Endothelial cell of umbilical vein (primary cell): Measurements from ENCODE around the gene NRROS.

Experiments used
- EZH2 ChIP-seq: IDR thresholded peaks from 2 replicates; pipeline ENCODE4 v1.6.1; 2012; ENCODE audit warnings: borderline replicate concordance, low read depth, mild to moderate bottlenecking, moderate library complexity, low read length, inconsistent platforms; ENCODE audit not compliant: severe bottlenecking
- FOS ChIP-seq: IDR thresholded peaks from 2 replicates; pipeline ENCODE4 v1.6.1; 2011; ENCODE audit warnings: mild to moderate bottlenecking, low read length, moderate library complexity, borderline replicate concordance; ENCODE audit not compliant: insufficient read depth
- GATA2 ChIP-seq: IDR thresholded peaks from 2 replicates; pipeline ENCODE4 v1.7.0; 2011; ENCODE audit warnings: low read depth, mild to moderate bottlenecking, moderate library complexity, mixed read lengths, low read length; ENCODE audit not compliant: insufficient read length, insufficient read depth
- JUN ChIP-seq: IDR thresholded peaks from 2 replicates; pipeline ENCODE4 v1.6.1; 2011; ENCODE audit warnings: borderline replicate concordance, low read depth; ENCODE audit not compliant: insufficient read length, insufficient read depth
- MYC ChIP-seq: IDR thresholded peaks from one replicate; pipeline ENCODE4 v1.6.1; 2011; ENCODE audit warnings: mild to moderate bottlenecking, low read depth, low read length
- POLR2A ChIP-seq: IDR thresholded peaks from 2 replicates; pipeline ENCODE4 v1.6.1; 2012; ENCODE audit warnings: low read depth, mild to moderate bottlenecking, control low read depth, low read length
- POLR2AphosphoS5 ChIP-seq: IDR thresholded peaks from 2 replicates; pipeline ENCODE4 v1.6.1; 2012; ENCODE audit warnings: low read depth, mild to moderate bottlenecking, control low read depth, low read length, moderate library complexity; ENCODE audit not compliant: insufficient read depth
- TF ChIP-seq, protein P1 (sequence below), 2 donors: IDR thresholded peaks; 1 replicate in 1 of 2; 2 replicates in 1 of 2; pipeline ENCODE4 v1.5.1; 2011; ENCODE audit warnings: low read length in 2 of 2, mild to moderate bottlenecking in 2 of 2, moderate library complexity in 2 of 2, control low read depth in 1 of 2, inconsistent platforms in 1 of 2, low read depth in 1 of 2; ENCODE audit not compliant: insufficient read depth in 1 of 2; ENCODE audit errors: extremely low read depth in 1 of 2
- TF ChIP-seq, protein P2 (sequence below): IDR thresholded peaks from 2 replicates; pipeline ENCODE4 v1.6.1; 2011; ENCODE audit not compliant: insufficient read depth, insufficient read length

DNA sequence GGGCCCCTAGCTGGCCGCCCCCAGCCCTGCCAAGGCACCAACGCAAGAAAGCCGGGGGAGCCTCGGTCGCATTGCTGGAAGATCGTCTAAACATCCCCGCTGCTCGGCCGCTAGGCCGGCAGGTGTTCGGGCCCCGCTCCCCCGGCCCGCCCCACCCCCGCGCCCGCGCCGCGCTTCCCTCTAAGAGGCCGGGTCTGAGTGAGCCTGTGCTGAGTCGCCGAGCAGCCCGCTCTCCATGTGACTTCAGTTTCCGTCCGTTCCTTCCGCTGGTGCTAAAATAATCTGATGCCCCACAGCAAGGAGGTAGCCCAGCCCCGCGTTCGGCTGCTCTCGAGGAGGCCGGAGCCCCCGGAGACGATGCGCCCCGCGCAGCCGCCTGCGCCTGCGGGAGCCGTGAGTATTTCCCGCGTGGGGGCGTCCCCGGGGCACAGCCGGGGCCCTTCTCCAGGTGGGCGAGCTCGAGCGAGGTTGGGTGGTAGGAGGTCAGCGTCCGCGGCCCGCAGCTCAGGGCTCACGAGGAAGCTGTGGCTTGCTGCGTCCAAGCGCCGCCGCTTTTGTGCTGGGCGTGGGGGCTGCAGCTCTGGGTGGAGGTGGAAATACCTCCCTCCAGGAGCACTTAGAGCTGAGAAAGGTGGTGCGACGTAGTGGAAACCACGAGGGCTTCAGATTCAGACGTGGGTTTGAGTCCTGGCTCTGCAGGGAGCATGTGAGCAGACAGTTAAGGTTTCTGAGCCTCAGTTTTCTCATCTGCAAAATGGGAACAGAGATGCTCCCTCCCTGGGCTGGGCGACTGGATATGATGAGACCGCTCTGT lies at the start of gene NRROS:
- TF ChIP-seq, protein P1, sequence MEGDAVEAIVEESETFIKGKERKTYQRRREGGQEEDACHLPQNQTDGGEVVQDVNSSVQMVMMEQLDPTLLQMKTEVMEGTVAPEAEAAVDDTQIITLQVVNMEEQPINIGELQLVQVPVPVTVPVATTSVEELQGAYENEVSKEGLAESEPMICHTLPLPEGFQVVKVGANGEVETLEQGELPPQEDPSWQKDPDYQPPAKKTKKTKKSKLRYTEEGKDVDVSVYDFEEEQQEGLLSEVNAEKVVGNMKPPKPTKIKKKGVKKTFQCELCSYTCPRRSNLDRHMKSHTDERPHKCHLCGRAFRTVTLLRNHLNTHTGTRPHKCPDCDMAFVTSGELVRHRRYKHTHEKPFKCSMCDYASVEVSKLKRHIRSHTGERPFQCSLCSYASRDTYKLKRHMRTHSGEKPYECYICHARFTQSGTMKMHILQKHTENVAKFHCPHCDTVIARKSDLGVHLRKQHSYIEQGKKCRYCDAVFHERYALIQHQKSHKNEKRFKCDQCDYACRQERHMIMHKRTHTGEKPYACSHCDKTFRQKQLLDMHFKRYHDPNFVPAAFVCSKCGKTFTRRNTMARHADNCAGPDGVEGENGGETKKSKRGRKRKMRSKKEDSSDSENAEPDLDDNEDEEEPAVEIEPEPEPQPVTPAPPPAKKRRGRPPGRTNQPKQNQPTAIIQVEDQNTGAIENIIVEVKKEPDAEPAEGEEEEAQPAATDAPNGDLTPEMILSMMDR (IDR thresholded peaks at IDR 0.05; ENCODE audit: extremely low read depth in 1 of 2, insufficient read depth in 1 of 2, low read depth in 1 of 2, low read length in 2 of 2): no peak
- TF ChIP-seq POLR2A (no peak), FOS (peak; percentile 20), POLR2AphosphoS5 (peak; percentile 64), MYC (no peak), EZH2 (no peak), GATA2 (no peak), JUN (no peak)
- TF ChIP-seq, protein P2, sequence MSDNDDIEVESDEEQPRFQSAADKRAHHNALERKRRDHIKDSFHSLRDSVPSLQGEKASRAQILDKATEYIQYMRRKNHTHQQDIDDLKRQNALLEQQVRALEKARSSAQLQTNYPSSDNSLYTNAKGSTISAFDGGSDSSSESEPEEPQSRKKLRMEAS: peak; percentile 74
